BLaER1 (cell line): ENCODE measurements around the gene ABAT.

Source experiments
- H3K27ac ChIP-seq: shearing (Covaris generic); formaldehyde crosslinking; 2 replicates; pipeline ENCODE4 v1.8.1; 2022
- H3K27me3 ChIP-seq: shearing (Covaris generic); formaldehyde crosslinking; 2 replicates; pipeline ENCODE4 v1.8.1; 2022
- H3K36me3 ChIP-seq: shearing (Covaris generic); formaldehyde crosslinking; 2 replicates; pipeline ENCODE4 v1.8.1; 2022
- H3K4me1 ChIP-seq: shearing (Covaris generic); formaldehyde crosslinking; 2 replicates; pipeline ENCODE4 v1.8.1; 2022
- H3K4me2 ChIP-seq: shearing (Covaris generic); formaldehyde crosslinking; 2 replicates; pipeline ENCODE4 v1.8.1; 2022
- H3K4me3 ChIP-seq: shearing (Covaris generic); formaldehyde crosslinking; 2 replicates; pipeline ENCODE4 v1.8.1; 2022
- H3K9ac ChIP-seq: shearing (Covaris generic); formaldehyde crosslinking; 2 replicates; pipeline ENCODE4 v1.8.1; 2022
- H3K9me3 ChIP-seq: shearing (Covaris generic); formaldehyde crosslinking; 2 replicates; pipeline ENCODE4 v1.8.1; 2022
- H4K20me1 ChIP-seq: shearing (Covaris generic); formaldehyde crosslinking; 2 replicates; pipeline ENCODE4 v1.8.1; 2022
- Cebpa-rat ChIP-seq: shearing (Covaris generic); IDR thresholded peaks from 2 replicates; pipeline ENCODE4 v1.8.1; 2022

The ABAT gene

GRCh38 chr16:8632675-8633182 lies 41.7 kb upstream of the ABAT start:
- Histone ChIP-seq H3K4me3 (no peak overlapping the region), H3K9ac (peak overlapping the region; percentile 31; the same call in 1 of the 2 replicates), H3K36me3 (peaks cover 98% of the 10 kb centered on the region), H3K9me3 (no peaks in the 10 kb centered on the region), H3K4me2 (peak overlapping the region; percentile 29), H3K27me3 (no peaks in the 10 kb centered on the region), H4K20me1 (peaks cover 72% of the 10 kb centered on the region), H3K27ac (peak overlapping the region; percentile 45), H3K4me1 (peaks cover 89% of the 10 kb centered on the region)
- TF ChIP-seq Cebpa-rat: no peak

GRCh38 chr16:8634991-8635736 lies 39.3 kb upstream of the ABAT start:
- Histone ChIP-seq H4K20me1 (peaks cover 60% of the 10 kb centered on the region), H3K27me3 (no peaks in the 10 kb centered on the region), H3K27ac (no peak overlapping the region), H3K36me3 (peaks cover 98% of the 10 kb centered on the region), H3K4me3 (no peak overlapping the region), H3K4me2 (no peak overlapping the region), H3K9me3 (no peaks in the 10 kb centered on the region), H3K4me1 (peaks cover 89% of the 10 kb centered on the region), H3K9ac (no peak overlapping the region)
- no peak for TF ChIP-seq Cebpa-rat

GRCh38 chr16:8639694-8640093 lies 34.7 kb upstream of the ABAT start:
- peaks cover 17% of the 10 kb centered on the region for H4K20me1 ChIP-seq
- peak overlapping the region; percentile 59 for H3K27ac ChIP-seq
- peaks cover 94% of the 10 kb centered on the region for H3K36me3 ChIP-seq
- no peak overlapping the region for H3K4me3 ChIP-seq
- peak overlapping the region; percentile 66 for H3K4me2 ChIP-seq
- H3K27me3 ChIP-seq: no peaks in the 10 kb centered on the region
- no peaks in the 10 kb centered on the region for H3K9me3 ChIP-seq
- H3K4me1 ChIP-seq: peaks cover 93% of the 10 kb centered on the region
- TF ChIP-seq Cebpa-rat: no peak
- H3K9ac ChIP-seq: 0 out of 2 replicates have a peak overlapping the region, but pooled peaks have one; percentile 29

GRCh38 chr16:8641671-8642070 lies 32.7 kb upstream of the ABAT start:
- Histone ChIP-seq H3K36me3 (peaks cover 94% of the 10 kb centered on the region), H3K9me3 (no peaks in the 10 kb centered on the region), H3K9ac (peak overlapping the region; percentile 47), H3K27ac (peak overlapping the region; percentile 76), H4K20me1 (0 out of 2 replicates have a peak, but pooled peaks cover 8% of the 10 kb centered on the region), H3K4me1 (peaks cover 84% of the 10 kb centered on the region), H3K27me3 (no peaks in the 10 kb centered on the region), H3K4me2 (peak overlapping the region; percentile 70), H3K4me3 (peak overlapping the region; percentile 6; the same call in 1 of the 2 replicates)
- no peak for TF ChIP-seq Cebpa-rat

- Histone ChIP-seq H3K36me3 (peaks cover 94% of the 10 kb centered on the region), H4K20me1 (0 out of 2 replicates have a peak, but pooled peaks cover 4% of the 10 kb centered on the region), H3K4me2 (peak overlapping the region; percentile 70), H3K9ac (peak overlapping the region; percentile 47; the same call in 1 of the 2 replicates), H3K27me3 (no peaks in the 10 kb centered on the region), H3K27ac (peak overlapping the region; percentile 76), H3K4me1 (peaks cover 79% of the 10 kb centered on the region), H3K4me3 (peak overlapping the region; percentile 6; the same call in 1 of the 2 replicates), H3K9me3 (no peaks in the 10 kb centered on the region)
- no peak for TF ChIP-seq Cebpa-rat
Measured at GRCh38 chr16:8642146-8642545, 32.3 kb upstream of the ABAT start.

GRCh38 chr16:8644211-8645140 lies 29.9 kb upstream of the ABAT start:
- TF ChIP-seq Cebpa-rat: no peak
- H3K27ac ChIP-seq: peak overlapping the region; percentile 58
- peaks cover 94% of the 10 kb centered on the region for H3K36me3 ChIP-seq
- peak overlapping the region; percentile 60; the same call in 1 of the 2 replicates for H3K9ac ChIP-seq
- H3K4me2 ChIP-seq: peak overlapping the region; percentile 62
- no peaks in the 10 kb centered on the region for H3K9me3 ChIP-seq
- peaks cover 56% of the 10 kb centered on the region for H3K4me1 ChIP-seq
- no peak overlapping the region for H3K4me3 ChIP-seq
- no peaks in the 10 kb centered on the region for H3K27me3 ChIP-seq
- H4K20me1 ChIP-seq: no peaks in the 10 kb centered on the region

- no peak for TF ChIP-seq Cebpa-rat
- H3K4me3 ChIP-seq: no peak overlapping the region
- H3K4me2 ChIP-seq: peak overlapping the region; percentile 62
- H3K27ac ChIP-seq: peak overlapping the region; percentile 58
- H3K9ac ChIP-seq: peak overlapping the region; percentile 60; the same call in 1 of the 2 replicates
- H3K27me3 ChIP-seq: no peaks in the 10 kb centered on the region
- H3K36me3 ChIP-seq: peaks cover 94% of the 10 kb centered on the region
- no peaks in the 10 kb centered on the region for H3K9me3 ChIP-seq
- peaks cover 49% of the 10 kb centered on the region for H3K4me1 ChIP-seq
- H4K20me1 ChIP-seq: no peaks in the 10 kb centered on the region
Measured at GRCh38 chr16:8645141-8645521, 29.3 kb upstream of the ABAT start.

- Histone ChIP-seq H3K4me2 (no peak overlapping the region), H3K4me1 (peaks cover 47% of the 10 kb centered on the region), H3K9me3 (no peaks in the 10 kb centered on the region), H3K9ac (no peak overlapping the region), H3K4me3 (no peak overlapping the region), H4K20me1 (no peaks in the 10 kb centered on the region), H3K27me3 (no peaks in the 10 kb centered on the region), H3K36me3 (peaks cover 94% of the 10 kb centered on the region), H3K27ac (no peak overlapping the region)
- TF ChIP-seq Cebpa-rat: no peak
Measured at GRCh38 chr16:8645831-8646230, 28.6 kb upstream of the ABAT start.

GRCh38 chr16:8646326-8647053 lies 27.9 kb upstream of the ABAT start:
- Histone ChIP-seq H3K4me1 (peaks cover 40% of the 10 kb centered on the region), H3K9ac (no peak overlapping the region), H3K27me3 (no peaks in the 10 kb centered on the region), H3K36me3 (peaks cover 88% of the 10 kb centered on the region), H3K27ac (no peak overlapping the region), H4K20me1 (no peaks in the 10 kb centered on the region), H3K9me3 (no peaks in the 10 kb centered on the region), H3K4me3 (no peak overlapping the region), H3K4me2 (no peak overlapping the region)
- no peak for TF ChIP-seq Cebpa-rat
